Muscle layer of colon (tissue), 2 donors: Measurements from ENCODE around the gene ATPAF1.
A peak's percentile ranks its signal among the peaks of the same experiment; 100 is the strongest.

Experiments used
- H3K27ac ChIP-seq: one replicate; pipeline ENCODE4 v1.7.0; 2013; ENCODE audit warnings: low read depth, mild to moderate bottlenecking, low read length, moderate library complexity
- H3K27me3 ChIP-seq, 2 donors: one replicate each; pipeline ENCODE4 v1.7.0; 2013; ENCODE audit warnings: low read length in 2 of 2, mild to moderate bottlenecking in 2 of 2; ENCODE audit not compliant: insufficient read depth in 2 of 2, control insufficient read depth in 1 of 2
- H3K36me3 ChIP-seq: one replicate; pipeline ENCODE4 v1.7.0; 2013; ENCODE audit warnings: mild to moderate bottlenecking, low read length; ENCODE audit not compliant: insufficient read depth
- H3K4me1 ChIP-seq: one replicate; pipeline ENCODE4 v1.7.0; 2013; ENCODE audit warnings: mild to moderate bottlenecking, low read length; ENCODE audit not compliant: insufficient read depth
- H3K4me3 ChIP-seq, 2 donors: one replicate each; pipeline ENCODE4 v1.7.0; 2013; ENCODE audit warnings: low read length in 2 of 2, low read depth in 1 of 2, mild to moderate bottlenecking in 1 of 2, moderate library complexity in 1 of 2
- H3K9ac ChIP-seq: one replicate; pipeline ENCODE4 v1.7.0; 2013; ENCODE audit warnings: low read length
- H3K9me3 ChIP-seq: one replicate; pipeline ENCODE4 v1.7.0; 2013; ENCODE audit warnings: mild to moderate bottlenecking, low read length
- donor health status: abdominal sarcoma.
- donor health status: Adenocarcinoma of cecum.

Gene ATPAF1

DNA sequence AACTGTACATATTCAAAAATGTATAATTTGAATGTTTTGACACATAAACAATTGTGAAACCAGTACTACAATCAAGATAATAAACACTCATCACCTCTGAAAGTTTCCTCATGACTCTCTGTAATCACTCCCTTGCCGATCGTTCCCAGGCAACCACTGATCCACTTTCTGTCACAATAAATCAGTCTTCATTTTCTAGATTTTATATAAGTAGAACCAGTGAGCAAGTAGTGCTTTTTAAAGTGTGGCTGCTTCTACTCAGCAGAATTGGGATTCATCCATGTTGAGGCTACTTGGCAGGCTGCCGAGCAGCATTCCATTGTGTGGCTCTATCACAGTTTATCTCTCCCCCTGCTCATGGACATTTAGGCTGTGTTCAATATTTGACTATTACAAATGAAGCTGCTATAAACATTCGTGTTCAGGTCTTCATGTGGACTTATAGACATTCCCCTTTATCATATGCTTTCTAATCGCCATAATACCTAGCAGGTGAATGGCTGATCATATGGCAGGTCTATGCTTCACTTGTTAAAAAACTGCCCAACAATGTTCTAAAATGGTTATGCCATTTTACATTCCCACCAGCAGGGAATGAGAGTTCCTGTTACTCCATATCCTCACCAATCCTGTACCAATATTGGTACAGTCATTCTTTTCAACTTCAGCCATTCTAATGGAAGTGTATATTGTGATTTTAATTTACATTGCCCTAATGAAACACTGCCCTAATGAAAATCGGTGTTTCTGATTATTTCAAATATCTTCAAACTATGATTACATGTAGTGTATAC, 24.0 kb upstream of the ATPAF1 start:
- Histone ChIP-seq H3K9ac (no peak overlapping the region), H3K36me3 (peaks cover 51% of the 10 kb centered on the region), H3K4me3 (no peak overlapping the region), H3K27me3 (no peaks in the 10 kb centered on the region), H3K27ac (no peak overlapping the region), H3K4me1 (peaks cover 35% of the 10 kb centered on the region), H3K9me3 (no peaks in the 10 kb centered on the region)

DNA sequence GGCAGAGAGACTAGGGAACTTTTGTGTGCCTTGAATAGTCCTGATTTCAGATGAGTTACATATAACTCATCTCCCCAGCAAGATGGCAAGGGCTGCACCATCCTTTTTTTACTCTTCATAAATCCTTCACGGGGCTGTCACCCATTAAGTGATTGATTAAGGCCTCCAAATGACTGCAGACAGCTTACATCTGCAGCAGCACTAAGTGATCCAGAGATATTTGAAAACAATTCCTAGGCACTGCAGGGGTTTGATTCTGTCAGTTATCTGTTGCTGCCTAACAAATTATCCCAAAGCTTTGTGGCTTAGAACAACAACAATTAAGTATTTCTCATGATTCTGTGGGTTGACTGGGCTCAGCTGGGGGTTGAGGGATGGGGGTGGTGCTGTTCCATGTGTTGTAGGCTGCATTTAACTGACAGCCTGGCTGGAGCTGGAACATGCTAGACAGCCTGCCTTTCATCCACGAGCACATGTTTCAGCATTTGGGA, 22.8 kb upstream of the ATPAF1 start:
- Histone ChIP-seq H3K27me3 (no peaks in the 10 kb centered on the region), H3K9me3 (no peaks in the 10 kb centered on the region), H3K4me3 (no peak overlapping the region), H3K27ac (no peak overlapping the region), H3K4me1 (peaks cover 44% of the 10 kb centered on the region), H3K36me3 (peaks cover 54% of the 10 kb centered on the region), H3K9ac (no peak overlapping the region)

DNA sequence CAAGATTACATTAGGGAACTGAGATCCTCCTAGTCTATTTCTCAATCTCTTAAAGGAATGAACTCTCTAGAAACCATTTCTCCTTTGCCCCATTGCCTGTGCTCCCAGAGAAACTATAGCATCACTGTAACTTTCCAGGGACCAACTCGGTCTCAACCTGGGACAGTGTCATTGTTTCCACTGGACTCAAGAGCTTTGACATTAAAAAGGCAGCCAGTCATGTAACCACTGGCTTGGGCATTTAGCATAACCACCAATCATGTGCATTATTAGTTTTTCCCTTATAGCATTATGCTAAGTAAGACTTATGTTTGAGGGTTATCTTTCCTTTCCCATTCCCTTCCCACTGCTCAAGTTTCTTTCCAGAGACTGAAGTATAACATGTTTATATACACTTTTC, 21.7 kb upstream of the ATPAF1 start:
- Histone ChIP-seq H3K4me3 (no peak overlapping the region), H3K27ac (no peak overlapping the region), H3K9me3 (no peaks in the 10 kb centered on the region), H3K36me3 (peaks cover 52% of the 10 kb centered on the region), H3K9ac (no peak overlapping the region), H3K27me3 (no peaks in the 10 kb centered on the region), H3K4me1 (peaks cover 44% of the 10 kb centered on the region)

DNA sequence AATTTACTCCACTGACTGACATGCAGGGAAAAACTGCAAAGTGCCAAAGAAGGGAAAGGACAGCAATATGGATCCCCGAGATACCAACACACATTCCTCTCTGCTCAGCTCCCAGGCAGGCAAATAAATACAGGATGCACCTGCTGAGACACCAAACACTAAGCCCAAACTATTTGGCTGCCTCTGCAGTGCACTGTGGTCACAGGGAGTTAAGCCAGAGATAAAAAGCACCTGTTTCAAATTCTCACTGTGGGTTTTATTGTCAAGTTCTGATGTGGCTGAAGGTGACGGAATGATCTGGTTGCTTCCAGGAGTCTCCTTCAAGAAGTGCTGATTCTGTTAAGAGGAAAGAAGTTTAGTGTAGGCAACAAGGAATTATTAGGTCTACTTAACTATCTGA, 21.2 kb upstream of the ATPAF1 start:
- peaks cover 58% of the 10 kb centered on the region for H3K36me3 ChIP-seq
- H3K4me1 ChIP-seq: peaks cover 44% of the 10 kb centered on the region
- H3K9ac ChIP-seq: no peak overlapping the region
- H3K27me3 ChIP-seq: no peaks in the 10 kb centered on the region
- no peak overlapping the region for H3K4me3 ChIP-seq
- H3K27ac ChIP-seq: no peak overlapping the region
- H3K9me3 ChIP-seq: no peaks in the 10 kb centered on the region

DNA sequence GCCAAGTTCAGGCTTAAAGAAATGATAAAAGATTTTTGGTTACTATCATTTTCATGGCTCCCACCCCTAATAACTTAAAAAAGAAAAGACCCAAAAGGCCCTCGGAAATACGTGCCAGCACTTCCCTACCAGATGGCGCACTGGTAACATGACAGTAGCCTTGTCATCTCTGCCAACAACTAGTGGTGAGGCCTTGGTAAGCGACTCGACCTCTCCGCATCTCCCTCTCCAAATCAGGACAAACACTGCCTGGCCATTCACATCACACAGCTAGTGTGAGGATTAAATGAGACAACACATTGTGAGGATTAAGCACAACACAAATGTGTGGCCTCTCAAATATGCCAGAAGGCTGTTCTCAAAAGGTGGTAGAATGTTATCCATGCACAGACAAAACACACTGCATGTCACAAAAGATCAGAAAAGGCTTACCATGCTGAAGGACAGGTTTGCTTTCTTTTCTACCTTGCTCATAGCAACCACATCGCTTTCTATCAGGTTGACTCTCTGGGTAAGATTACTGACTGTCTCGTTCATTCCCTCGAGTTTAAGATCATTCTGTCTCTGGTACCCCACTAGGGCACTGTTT, 19.9 kb upstream of the ATPAF1 start:
- no peaks in the 10 kb centered on the region for H3K9me3 ChIP-seq
- no peak overlapping the region for H3K9ac ChIP-seq

DNA sequence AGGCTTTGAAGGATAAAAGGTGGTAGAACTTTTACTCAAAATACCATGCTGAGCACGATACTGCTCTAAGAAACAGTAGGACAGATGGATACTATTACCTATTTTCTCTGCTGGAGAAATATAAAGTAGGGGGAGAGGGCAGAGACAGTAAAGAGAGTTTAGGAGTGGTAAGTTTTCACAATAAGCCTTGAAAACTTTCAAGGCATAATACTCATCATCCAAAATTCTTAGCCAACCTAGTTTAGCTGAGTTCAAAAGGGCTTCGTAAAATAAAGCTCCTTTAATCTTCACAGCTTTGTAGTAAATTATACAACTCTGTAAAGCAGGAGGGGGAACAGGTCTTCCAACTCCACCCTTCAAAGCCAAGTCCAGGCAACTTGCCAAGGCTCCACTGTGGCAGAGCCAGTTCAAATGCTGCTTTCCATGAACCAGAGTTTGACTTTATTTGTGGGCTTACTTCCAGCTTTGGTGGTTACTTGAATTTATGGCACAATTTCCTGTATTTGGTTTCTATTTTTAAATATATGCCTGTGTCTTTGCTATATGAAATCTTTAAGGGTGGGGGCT, 19.0 kb upstream of the ATPAF1 start:
- H3K27ac ChIP-seq: peak overlapping the region; percentile 59
- peaks cover 79% of the 10 kb centered on the region for H3K36me3 ChIP-seq
- H3K27me3 ChIP-seq: no peaks in the 10 kb centered on the region
- no peak overlapping the region for H3K9ac ChIP-seq
- H3K4me3 ChIP-seq: no peak overlapping the region
- no peaks in the 10 kb centered on the region for H3K9me3 ChIP-seq
- peaks cover 28% of the 10 kb centered on the region for H3K4me1 ChIP-seq

More for the DNA sequence above, 19.9 kb upstream of the ATPAF1 start:
- H3K27ac ChIP-seq: no peak overlapping the region
- no peak overlapping the region for H3K4me3 ChIP-seq
- H3K36me3 ChIP-seq: peaks cover 71% of the 10 kb centered on the region
- peaks cover 36% of the 10 kb centered on the region for H3K4me1 ChIP-seq
- H3K27me3 ChIP-seq: no peaks in the 10 kb centered on the region

DNA sequence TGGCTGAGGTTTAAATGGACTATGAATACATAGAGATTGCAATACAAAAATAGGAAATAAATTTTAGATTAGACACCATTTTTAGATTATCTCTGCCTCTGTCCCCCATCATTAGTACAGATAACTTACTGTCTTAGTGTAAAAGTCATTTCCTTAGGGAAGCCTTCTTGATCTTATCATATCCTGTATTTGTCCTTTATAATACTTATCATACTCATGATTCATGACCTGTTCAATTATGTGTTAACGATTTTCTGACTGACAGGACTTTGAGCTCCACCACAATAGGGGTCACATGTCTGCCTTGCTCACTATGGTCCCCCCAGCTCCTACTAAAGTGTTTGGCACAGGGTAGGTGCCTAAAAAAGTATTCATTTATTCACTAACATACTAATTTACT, 18.1 kb upstream of the ATPAF1 start:
- Histone ChIP-seq H3K9me3 (no peaks in the 10 kb centered on the region), H3K4me1 (peaks cover 24% of the 10 kb centered on the region), H3K9ac (no peak overlapping the region), H3K4me3 (no peak overlapping the region), H3K27me3 (no peaks in the 10 kb centered on the region), H3K27ac (no peak overlapping the region), H3K36me3 (peaks cover 82% of the 10 kb centered on the region)

DNA sequence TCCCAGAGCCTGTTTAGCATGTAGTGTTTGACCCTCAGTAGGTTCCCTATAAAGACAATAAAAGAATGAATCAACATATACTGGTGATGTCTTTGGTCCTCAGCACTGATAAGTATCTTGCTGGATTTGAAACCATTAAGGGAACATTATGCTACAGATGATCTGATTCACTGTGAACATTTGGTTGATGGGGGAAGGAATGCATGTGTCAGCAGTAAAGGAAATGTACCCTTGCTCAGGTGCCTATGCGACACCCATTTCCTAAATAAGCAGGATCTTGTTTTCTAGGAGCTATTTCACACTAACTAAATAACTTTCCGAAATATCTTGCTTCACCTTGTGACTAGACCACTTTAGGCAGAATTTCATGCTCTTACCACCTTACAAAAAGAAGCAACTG, 16.5 kb upstream of the ATPAF1 start:
- H3K27me3 ChIP-seq: no peaks in the 10 kb centered on the region
- peaks cover 79% of the 10 kb centered on the region for H3K36me3 ChIP-seq
- peaks cover 24% of the 10 kb centered on the region for H3K4me1 ChIP-seq
- no peaks in the 10 kb centered on the region for H3K9me3 ChIP-seq
- no peak overlapping the region for H3K9ac ChIP-seq
- H3K27ac ChIP-seq: no peak overlapping the region
- no peak overlapping the region for H3K4me3 ChIP-seq

DNA sequence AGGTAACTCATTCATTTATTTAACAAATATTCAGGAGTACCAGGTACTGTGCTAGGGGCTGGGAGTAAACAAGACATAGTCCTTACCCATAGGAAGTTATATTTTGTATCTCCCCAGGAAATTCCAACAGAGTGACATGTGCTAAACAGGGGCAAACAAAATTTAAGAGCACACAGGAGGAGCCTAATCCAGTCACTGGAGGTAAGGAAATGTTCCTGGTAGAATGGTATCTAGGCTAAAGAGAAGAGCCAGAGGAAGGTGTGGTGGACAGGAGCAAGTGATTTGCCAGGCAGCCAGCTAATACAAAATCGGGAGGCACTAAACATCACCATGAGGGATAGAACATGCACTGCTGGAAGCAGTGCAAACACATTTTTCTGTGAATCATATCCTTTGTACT, 13.9 kb upstream of the ATPAF1 start:
- Histone ChIP-seq H3K27me3 (no peaks in the 10 kb centered on the region), H3K9ac (no peak overlapping the region), H3K36me3 (peaks cover 80% of the 10 kb centered on the region)

DNA sequence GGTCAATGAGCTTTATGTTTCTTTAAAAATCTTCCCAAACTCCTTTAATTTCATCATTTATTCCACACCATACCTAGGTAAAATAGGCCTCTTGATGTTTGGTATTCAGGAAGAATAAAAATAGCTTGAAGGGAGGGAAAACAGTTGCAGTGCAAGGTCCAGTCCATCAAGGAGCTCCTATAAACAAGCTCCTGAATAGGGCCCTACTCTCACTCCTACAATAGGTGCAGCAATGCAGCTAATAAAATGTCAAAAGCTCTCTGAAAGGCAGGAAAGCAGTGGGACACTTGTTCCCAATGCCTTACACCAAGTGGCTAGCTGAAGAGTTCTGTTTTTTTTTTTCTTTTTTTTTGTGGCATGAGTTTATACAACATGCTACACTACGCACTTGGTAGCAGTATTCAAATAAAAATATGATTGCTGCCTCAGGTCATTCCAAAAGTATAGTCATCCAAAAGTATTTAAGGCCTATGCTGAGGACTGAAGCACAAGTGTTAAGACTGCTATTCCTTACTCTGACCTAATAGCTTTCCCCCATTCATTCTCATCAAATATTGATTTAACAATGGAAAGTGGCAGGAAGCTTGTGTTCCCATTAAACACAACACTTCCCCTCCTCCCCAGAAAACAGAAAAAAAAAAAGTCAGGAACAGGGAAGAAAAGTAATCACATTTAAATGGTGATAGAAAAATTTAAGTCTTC, 13.3 kb upstream of the ATPAF1 start:
- Histone ChIP-seq H3K4me3 (no peak overlapping the region), H3K36me3 (peaks cover 79% of the 10 kb centered on the region), H3K9me3 (no peaks in the 10 kb centered on the region), H3K27me3 (no peaks in the 10 kb centered on the region), H3K4me1 (peaks cover 2% of the 10 kb centered on the region), H3K9ac (no peak overlapping the region), H3K27ac (no peak overlapping the region)

More for the DNA sequence above, 13.9 kb upstream of the ATPAF1 start:
- H3K9me3 ChIP-seq: no peaks in the 10 kb centered on the region
- H3K4me3 ChIP-seq: no peak overlapping the region
- peaks cover 8% of the 10 kb centered on the region for H3K4me1 ChIP-seq
- no peak overlapping the region for H3K27ac ChIP-seq

DNA sequence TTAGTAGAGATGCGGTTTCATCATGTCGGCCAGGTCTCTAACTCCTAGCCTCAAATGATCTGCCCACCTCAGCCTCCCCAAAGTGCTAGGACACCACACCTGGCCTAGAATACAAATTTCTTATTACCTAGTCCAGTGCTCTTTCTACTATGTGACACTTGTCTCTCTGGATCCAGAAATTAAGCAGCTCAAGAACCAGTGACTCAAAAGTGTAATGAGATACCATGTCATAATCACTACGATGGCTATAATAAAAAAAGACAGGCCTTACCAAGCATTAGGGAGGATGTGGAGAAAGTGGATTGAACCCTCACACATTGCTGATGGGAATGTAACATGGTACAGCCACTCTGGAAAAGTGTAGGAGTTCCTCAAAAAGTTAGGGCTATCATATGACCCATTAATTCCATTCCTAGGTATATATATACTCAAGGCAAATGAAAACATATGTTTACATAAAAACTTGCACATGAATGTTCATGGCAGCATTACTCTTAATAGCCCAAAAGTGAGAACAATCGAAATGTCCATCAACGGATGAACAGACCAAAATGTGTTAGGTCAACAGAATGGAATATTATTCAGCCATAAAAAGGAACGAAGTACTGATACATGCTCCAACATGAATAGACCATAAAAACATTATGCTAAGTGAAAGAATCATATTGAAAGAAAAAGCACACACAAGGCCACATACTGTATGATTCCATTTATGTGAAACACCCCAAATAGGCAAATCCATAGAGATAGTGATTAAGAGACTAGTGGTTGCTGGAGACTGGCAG, 11.8 kb upstream of the ATPAF1 start:
- Histone ChIP-seq H3K4me3 (no peak overlapping the region), H3K9ac (no peak overlapping the region), H3K27me3 (no peaks in the 10 kb centered on the region), H3K4me1 (no peaks in the 10 kb centered on the region), H3K36me3 (peaks cover 80% of the 10 kb centered on the region), H3K9me3 (no peaks in the 10 kb centered on the region), H3K27ac (no peak overlapping the region)
